Peyer's patch (tissue), 4 donors: ENCODE data around the gene ACADSB. TPM values are rescaled to one million over a fixed set of nuclear protein-coding genes. Genes with fewer than 3 reads are reported as not detected.

Source experiments
- DNase-seq, 3 donors: peaks; one replicate each; pipeline ENCODE4 v3.0.0-alpha.2; 2017 to 2019
- H3K27ac ChIP-seq, 4 donors: fragments of 200-600 bp; sonication (generic); one replicate each; pipeline ENCODE4 v1.5.1; 2016 to 2019
- H3K27me3 ChIP-seq, 2 donors: fragments of 200-600 bp; sonication (generic); one replicate each; pipeline ENCODE4 v1.5.1; 2019
- H3K36me3 ChIP-seq, 3 donors: fragments of 200-600 bp; sonication (generic); one replicate each; pipeline ENCODE4 v1.5.1; 2016 to 2019
- H3K4me1 ChIP-seq, 4 donors: fragments of 200-600 bp; sonication (generic); one replicate each; pipeline ENCODE4 v1.5.1; 2016 to 2019
- H3K4me3 ChIP-seq, 4 donors: fragments of 200-600 bp; sonication (generic); 1 replicate in 3 of 4; 2 replicates in 1 of 4; pipeline ENCODE4 v1.5.1; 2016 to 2019; ENCODE audit warnings: mild to moderate bottlenecking in 1 of 4
- H3K9me3 ChIP-seq, 4 donors: fragments of 200-600 bp; sonication (generic); one replicate each; pipeline ENCODE4 v1.5.1; 2016 to 2019; ENCODE audit warnings: mild to moderate bottlenecking in 1 of 4
- CTCF ChIP-seq, 6 experiments: fragments of 450-650 bp in 4 of 6; fragments of 200-600 bp in 2 of 6; sonication (generic) in 1 of 6; IDR thresholded peaks; one replicate each; pipeline ENCODE4 v1.5.1; 2017 to 2019; ENCODE audit warnings: antibody characterized with exemption in 6 of 6, mild to moderate bottlenecking in 3 of 6, moderate library complexity in 1 of 6
- POLR2A ChIP-seq, 2 donors: fragments of 450-650 bp; IDR thresholded peaks; one replicate each; pipeline ENCODE4 v1.5.1; 2017; ENCODE audit warnings: antibody characterized with exemption in 2 of 2, mild to moderate bottlenecking in 2 of 2, moderate library complexity in 2 of 2
- total RNA-seq, 4 donors: library from RNA; depleted of rRNA; stranded (reverse); fragments of >200 nt; gene quantifications; one replicate each; pipeline ENCODE4 v1.1.0, GENCODE V29; 2016

Gene ACADSB
- total RNA-seq, 4 donors from 2014 or later = 9.1 to 14.2 (median 10.2) TPM

- Histone ChIP-seq H3K36me3 (peaks cover 0 to 13% (median 0%) of the 10 kb centered on the region in 3 donors), H3K4me3 (no peak overlapping the region), H3K9me3 (no peaks in the 10 kb centered on the region), H3K27ac (no peak overlapping the region), H3K4me1 (no peaks in the 10 kb centered on the region), H3K27me3 (no peaks in the 10 kb centered on the region)
- DNase-seq = no peak
- TF ChIP-seq CTCF (IDR thresholded peaks at IDR 0.05) (no peak), POLR2A (IDR thresholded peaks at IDR 0.05) (no peak)
Measured at GRCh38 chr10:123057968-123058367, 49.2 kb downstream of the ACADSB start.

- no peak for TF ChIP-seq CTCF (IDR thresholded peaks at IDR 0.05)
- TF ChIP-seq POLR2A (IDR thresholded peaks at IDR 0.05) = no peak
- DNase-seq = no peak
Measured at GRCh38 chr10:123061865-123062264, 53.1 kb downstream of the ACADSB start.

GRCh38 chr10:123062726-123063125 lies 53.9 kb downstream of the ACADSB start:
- no peaks in the 10 kb centered on the region for H3K4me1 ChIP-seq
- no peaks in the 10 kb centered on the region for H3K9me3 ChIP-seq
- DNase-seq = no peak
- H3K27ac ChIP-seq = no peak overlapping the region
- no peak overlapping the region for H3K4me3 ChIP-seq
- H3K27me3 ChIP-seq = no peaks in the 10 kb centered on the region
- H3K36me3 ChIP-seq = no peaks in the 10 kb centered on the region
- TF ChIP-seq CTCF (IDR thresholded peaks at IDR 0.05) (no peak), POLR2A (IDR thresholded peaks at IDR 0.05) (no peak)

More at GRCh38 chr10:123061865-123062264, 53.1 kb downstream of the ACADSB start:
- H3K4me1 ChIP-seq = no peaks in the 10 kb centered on the region
- H3K4me3 ChIP-seq = no peak overlapping the region
- no peaks in the 10 kb centered on the region for H3K36me3 ChIP-seq
- H3K9me3 ChIP-seq = no peaks in the 10 kb centered on the region
- H3K27ac ChIP-seq = no peak overlapping the region
- no peaks in the 10 kb centered on the region for H3K27me3 ChIP-seq

GRCh38 chr10:123068087-123068853 lies 59.5 kb downstream of the ACADSB start:
- no peaks in the 10 kb centered on the region for H3K27me3 ChIP-seq
- TF ChIP-seq CTCF (IDR thresholded peaks at IDR 0.05) = no peak
- no peak for TF ChIP-seq POLR2A (IDR thresholded peaks at IDR 0.05)
- H3K4me3 ChIP-seq = no peak overlapping the region
- H3K36me3 ChIP-seq = no peaks in the 10 kb centered on the region
- H3K4me1 ChIP-seq = no peaks in the 10 kb centered on the region
- no peak for DNase-seq
- H3K27ac ChIP-seq = no peak overlapping the region
- H3K9me3 ChIP-seq = no peaks in the 10 kb centered on the region

- no peak overlapping the region for H3K4me3 ChIP-seq
- no peaks in the 10 kb centered on the region for H3K36me3 ChIP-seq
- TF ChIP-seq CTCF (IDR thresholded peaks at IDR 0.05) (no peak), POLR2A (IDR thresholded peaks at IDR 0.05) (no peak)
- H3K4me1 ChIP-seq = no peaks in the 10 kb centered on the region
- H3K27ac ChIP-seq = no peak overlapping the region
- H3K9me3 ChIP-seq = no peaks in the 10 kb centered on the region
- DNase-seq = no peak
- no peaks in the 10 kb centered on the region for H3K27me3 ChIP-seq
Measured at GRCh38 chr10:123069246-123069986, 60.6 kb downstream of the ACADSB start.
